DMS114 treated with DMSO at 0.1 percent for 48 hours (cell line): ENCODE data around the gene ABR.

ENCODE experiments used
- DNase-seq: peaks from one replicate; lab custom pipeline; 2025; ENCODE audit not compliant: unreplicated experiment; lab: John Stamatoyannopoulos, UW

Gene ABR

DNA sequence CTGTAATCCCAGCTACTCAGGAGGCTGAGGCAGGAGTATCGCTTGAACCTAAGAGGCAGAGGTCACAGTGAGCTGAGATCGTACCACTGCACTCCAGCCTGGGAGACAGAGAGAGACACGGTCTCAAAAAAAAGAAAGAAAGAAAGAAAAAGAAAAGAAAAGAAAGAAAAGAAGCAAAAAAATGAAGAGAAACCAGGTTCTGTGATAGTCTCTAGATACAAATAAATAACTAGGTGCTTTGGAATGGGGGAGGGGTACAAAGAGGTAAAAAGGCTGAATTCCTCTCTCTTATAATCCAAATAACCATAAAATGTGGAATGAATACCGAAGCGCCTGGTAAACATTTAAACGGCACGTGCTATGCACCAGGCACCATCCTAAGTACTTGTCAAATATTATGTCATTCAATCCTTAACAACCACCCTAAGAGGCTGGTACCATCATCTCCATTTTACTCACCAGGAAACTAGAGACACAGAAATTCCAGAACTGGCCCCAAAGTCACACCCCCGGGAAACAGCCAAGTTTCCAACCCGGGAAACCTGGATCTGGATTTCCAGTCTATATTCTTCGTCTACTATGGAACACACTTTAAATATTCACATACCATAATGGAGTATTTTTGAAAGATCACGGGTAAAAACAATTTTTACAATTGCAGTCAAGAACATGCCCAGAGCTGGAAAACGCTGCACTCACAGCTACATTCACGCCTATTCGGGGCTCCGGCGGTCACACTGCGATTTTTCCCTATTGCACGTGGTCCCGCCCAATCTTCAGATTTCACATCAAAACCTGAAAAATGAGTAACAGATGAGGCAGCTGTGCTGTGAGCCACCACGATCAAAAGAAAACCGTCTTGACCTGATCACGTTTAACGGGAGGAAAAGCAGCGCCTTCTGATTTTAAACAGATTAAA lies 210.7 kb downstream of the ABR start:
- DNase-seq, result no peak

DNA sequence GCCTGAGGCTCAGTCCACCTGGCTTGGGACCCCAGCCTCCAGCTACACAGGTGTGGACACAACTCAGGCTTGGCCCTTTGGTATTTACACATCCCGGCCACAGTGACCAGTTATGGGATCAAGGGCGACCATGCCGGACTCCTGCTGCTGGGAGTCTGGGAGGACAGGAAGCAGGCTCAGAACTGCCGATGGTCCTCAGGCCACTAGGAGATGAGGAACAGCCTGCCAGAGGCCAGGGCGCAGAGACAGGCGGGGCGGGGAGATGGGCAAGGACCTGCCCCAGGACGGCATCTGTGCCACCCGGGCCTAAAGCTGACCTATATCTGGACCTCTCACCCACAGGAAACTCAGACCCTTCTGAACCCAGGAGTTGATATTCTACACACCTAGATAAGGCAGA lies 212.7 kb downstream of the ABR start:
- no peak for DNase-seq

DNA sequence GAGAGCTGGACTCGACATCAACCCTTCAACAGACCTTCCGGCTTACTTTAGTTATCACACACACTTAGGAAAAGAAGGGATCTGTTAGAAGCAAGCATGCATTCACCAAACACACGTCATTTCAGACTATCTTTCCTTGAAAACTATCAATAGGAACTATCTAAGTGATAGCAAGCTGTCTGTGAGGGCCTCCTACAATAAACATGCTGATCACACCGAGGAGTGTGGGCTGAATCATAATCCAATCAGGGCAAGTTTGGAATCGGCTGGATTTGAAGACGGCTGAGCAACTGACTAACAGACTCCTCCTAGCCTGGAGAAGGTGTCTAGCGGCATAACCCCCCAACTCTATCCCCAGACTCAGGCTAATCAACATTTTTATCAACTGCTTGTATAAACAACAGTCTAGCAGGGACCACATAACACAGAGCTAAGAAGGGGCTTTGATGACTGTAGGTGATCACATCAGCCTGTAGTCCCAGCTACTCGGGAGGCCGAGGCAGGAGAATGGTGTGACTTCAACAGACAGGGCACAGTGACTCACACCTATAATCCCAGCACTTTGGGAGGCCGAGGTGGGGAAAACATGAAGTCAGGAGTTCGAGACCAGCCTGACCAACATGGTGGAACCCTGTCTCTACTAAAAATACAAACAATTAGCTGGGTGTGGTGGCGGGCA lies 214.3 kb downstream of the ABR start:
- DNase-seq, result no peak

DNA sequence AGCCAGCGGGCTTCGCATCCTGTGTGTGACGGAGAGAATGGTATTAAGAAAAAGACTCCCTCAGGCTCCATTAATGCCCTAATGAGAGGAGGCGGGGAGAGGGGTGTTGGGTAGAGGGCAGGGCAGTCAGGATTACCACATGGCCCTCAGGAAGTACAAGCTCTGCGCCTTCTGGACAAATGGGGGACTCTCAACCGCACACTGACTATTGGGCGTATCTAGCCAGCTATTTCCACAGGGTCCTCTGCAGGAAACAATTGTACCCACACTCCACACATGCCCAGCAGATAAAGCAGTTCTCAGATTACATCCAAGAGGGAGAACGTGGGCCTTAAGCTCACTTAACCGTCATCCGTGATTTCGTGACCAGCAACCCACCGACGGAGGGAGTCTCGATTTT lies 214.9 kb downstream of the ABR start:
- DNase-seq, result no peak

DNA sequence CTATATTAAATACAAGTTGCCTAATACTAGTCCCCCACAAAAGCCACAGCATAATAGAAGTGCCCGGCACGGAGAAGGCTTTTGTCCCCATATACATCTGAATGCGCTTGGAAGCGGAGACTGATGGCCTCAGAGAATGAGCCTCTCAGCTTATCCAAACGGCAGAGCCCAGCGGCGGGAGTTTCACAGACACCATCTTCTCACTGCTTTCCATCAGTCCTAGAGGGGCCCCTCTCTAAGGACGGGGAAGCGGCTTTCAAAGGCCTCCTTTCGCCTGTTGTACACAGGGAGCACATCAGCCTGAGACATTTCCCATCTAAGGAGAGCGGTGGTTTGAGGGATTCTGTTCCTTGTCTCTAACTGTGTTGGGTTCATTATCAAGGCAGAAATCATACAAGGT lies 217.1 kb downstream of the ABR start:
- DNase-seq, result no peak

DNA sequence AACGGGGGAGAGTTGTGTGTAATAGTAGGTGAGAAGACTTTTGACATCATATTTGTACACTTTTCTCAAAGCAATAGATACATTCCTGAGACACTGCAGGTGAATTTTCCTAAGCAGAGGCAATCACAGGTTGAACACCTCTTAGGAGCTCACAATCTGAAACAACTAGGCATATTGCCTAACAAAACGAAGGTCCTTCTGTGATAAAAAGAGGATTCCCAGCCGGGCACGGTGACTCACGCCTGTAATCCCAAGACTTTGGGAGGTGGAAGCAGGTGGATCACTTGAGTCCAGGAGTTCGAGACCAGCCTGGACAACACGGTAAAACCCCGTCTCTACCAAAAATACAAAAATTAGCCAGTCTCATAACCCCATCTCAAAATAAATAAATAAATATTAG lies 217.6 kb downstream of the ABR start:
- DNase-seq, result no peak

DNA sequence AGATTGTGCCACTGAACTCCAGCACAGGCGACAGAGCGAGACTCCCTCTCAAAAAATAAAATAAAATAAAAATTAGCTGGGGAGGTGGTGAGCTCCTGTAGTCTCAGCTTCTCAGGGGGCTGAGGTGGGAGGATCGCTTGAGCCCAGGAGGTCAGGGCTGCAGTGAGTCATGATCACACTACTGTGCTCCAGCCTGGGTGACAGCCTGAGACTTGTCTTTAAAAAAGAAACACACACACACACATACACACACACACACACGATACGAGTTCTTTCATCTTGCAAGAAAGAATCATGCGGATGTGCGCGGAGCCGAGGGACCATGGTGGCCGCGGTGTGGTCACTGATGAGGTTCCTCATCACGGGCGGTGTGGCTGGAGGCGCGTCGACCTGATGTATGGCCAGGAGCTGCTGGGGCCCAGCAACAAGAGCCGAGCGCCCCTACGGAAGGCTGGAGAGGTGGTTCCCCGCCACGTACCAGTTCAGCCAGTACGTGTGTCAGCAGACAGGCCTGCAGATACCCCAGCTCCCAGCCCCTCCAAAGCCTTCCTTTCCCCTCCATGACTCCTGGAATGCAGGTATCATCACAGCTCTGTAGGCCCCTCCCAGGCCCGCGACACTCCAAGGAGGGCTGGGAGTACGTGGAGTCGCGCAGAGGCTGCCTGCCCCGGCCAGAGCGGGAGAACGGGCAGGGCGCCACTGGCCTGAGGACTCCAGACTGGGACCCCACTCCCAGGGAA lies 220.9 kb downstream of the ABR start:
- DNase-seq, result no peak

DNA sequence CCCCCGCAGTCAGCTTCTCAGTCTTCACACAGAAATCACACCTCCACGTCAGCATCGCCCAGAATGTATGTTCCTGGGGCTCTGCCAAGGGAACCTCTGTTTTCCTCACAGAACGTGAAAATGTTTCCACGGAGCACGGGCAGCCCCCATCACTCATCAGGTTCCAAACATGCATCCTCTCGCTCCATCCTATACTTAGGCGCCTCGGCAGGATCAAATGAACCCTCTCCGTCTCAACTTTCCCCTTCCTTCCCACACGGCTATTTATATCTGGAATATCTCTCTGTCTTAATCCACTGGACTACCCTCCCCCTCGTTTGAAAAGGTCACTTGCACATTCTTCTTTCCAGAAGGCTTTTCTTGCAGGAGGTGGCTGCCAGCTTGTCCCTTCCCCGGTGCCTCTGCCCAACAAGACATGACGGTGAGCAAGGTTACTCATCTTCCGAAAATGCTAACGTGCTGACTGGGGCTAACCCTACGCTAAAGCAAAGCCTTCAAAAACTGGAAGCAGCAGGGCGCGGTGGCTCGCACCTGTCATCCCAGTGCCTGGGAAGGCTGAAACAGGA lies 221.8 kb downstream of the ABR start:
- DNase-seq, result no peak

DNA sequence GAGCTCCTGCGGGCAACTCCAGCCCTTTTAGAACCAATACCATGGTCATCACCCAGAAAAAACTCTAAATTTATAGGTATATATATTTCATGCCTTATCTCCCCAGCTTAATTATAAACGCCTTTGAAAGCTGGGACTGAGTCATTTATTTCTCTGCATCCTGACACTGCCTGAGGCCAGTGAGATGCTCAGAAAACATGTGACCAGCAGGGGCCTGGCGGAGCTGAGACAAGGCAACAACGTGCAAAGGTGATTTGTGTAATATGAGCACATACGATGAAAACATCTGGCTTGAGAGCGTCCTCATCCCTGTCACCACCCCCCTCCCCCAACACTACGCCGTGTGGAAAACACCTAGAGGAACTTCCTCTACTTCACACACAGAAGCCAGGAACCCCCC lies 222.9 kb downstream of the ABR start:
- no peak for DNase-seq

DNA sequence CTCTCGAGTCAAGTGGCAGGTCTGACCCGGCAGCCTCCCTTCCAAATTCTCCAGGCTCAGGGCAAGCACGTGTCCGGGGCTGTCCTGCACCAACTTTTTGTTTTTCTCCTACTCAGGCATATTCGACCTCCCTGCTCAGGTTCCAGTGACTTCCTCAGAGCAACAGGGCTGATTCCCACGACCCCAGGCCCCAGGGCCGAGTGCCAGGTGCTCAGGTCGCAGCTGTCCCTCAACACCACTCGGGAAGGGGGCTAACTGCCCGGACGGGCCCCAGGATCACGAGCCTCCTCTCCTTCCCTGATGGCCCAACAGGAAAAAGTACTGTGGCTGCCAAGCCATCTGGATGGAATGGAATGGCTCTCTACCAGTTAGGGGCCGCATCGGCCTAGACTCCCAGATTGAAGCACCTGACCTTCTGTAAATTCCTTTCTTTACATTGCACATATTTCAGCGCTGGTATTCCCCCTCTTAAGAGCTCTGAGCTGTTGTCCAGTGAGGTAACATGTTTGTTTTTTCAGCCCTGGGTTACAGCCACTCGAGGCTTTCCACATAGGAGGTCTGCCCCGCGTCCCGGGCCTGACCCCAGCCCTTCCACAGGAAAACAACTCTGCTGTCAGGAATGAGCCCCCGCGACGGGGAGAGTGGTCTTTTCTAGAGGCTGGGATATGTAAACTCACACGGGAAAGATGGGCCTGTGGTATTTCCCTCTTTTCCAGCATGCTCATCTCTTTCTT lies 225.2 kb downstream of the ABR start:
- no peak for DNase-seq

DNA sequence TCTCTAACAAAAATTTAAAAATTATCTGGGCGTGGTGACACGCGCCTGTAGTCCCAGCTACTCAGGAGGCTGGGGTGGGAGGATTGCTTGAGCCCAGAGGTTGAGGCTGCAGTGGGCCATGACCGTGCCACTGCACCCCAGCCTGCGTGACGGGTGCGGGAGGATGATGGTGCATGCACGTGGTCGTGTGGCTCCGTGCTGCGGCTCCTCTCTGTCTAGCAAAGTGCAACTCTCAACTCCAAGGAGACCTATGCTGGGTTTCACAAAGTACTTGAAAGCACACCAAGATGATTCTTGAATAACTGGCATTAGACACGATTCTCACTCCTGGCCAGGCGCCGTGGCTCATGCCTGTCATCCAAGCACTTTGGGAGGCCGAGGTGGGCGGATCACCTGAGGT lies 226.0 kb downstream of the ABR start:
- DNase-seq, result no peak
